ENCODE results near the gene PPM1H.
"Not testable (repeated sequence)": the region's sequence is repeated elsewhere in the genome, so short reads cannot be mapped to it uniquely, and the experiment has no call there.

The PPM1H gene

GRCh38 chr12:62761658-62762057 is 173.3 kb downstream of the PPM1H start:
- DNase-seq, result no peak

GRCh38 chr12:62760779-62761178 is 174.2 kb downstream of the PPM1H start:
- DNase-seq, result no peak

- DNase-seq, result not testable (repeated sequence)
These were observed 174.6 kb downstream of the PPM1H start for GRCh38 chr12:62760341-62760740.

GRCh38 chr12:62758216-62758615 is 176.7 kb downstream of the PPM1H start:
- DNase-seq, result no peak

- DNase-seq, result no peak
These were observed 177.9 kb downstream of the PPM1H start for GRCh38 chr12:62757048-62757447.

- no peak for DNase-seq
These were observed 180.2 kb downstream of the PPM1H start for GRCh38 chr12:62754706-62755105.

- no peak for DNase-seq
These were observed 183.2 kb downstream of the PPM1H start for GRCh38 chr12:62751810-62752155.

GRCh38 chr12:62750941-62751809 is 183.8 kb downstream of the PPM1H start:
- DNase-seq, result no peak

GRCh38 chr12:62749586-62749985 is 185.4 kb downstream of the PPM1H start:
- DNase-seq, result no peak

- DNase-seq, result no peak
These were observed 185.9 kb downstream of the PPM1H start for GRCh38 chr12:62748941-62749468.

GRCh38 chr12:62744551-62744950 is 190.4 kb downstream of the PPM1H start:
- no peak for DNase-seq

- DNase-seq, result no peak
These were observed 195.5 kb downstream of the PPM1H start for GRCh38 chr12:62739266-62740015.

GRCh38 chr12:62738616-62739015 is 196.3 kb downstream of the PPM1H start:
- no peak for DNase-seq

- no peak for DNase-seq
These were observed 196.8 kb downstream of the PPM1H start for GRCh38 chr12:62738105-62738504.

- DNase-seq, result no peak
These were observed 197.3 kb downstream of the PPM1H start for GRCh38 chr12:62737615-62738014.

- no peak for DNase-seq
These were observed 197.8 kb downstream of the PPM1H start for GRCh38 chr12:62737188-62737587.

GRCh38 chr12:62736596-62736995 is 198.4 kb downstream of the PPM1H start:
- no peak for DNase-seq

- no peak for DNase-seq
These were observed 202.0 kb downstream of the PPM1H start for GRCh38 chr12:62732861-62733427.

- DNase-seq, result no peak
These were observed 203.7 kb downstream of the PPM1H start for GRCh38 chr12:62731055-62731820.

- DNase-seq, result no peak
These were observed 204.3 kb downstream of the PPM1H start for GRCh38 chr12:62730649-62731048.

GRCh38 chr12:62729579-62730544 is 205.1 kb downstream of the PPM1H start:
- not testable (repeated sequence) for DNase-seq

- no peak for DNase-seq
These were observed 206.2 kb downstream of the PPM1H start for GRCh38 chr12:62728741-62729140.

All from DMS79 (cell line).